H9 (cell line): ENCODE data around the gene KSR1. TPM values are rescaled to one million over a fixed set of nuclear protein-coding genes. Genes with fewer than 3 reads are reported as not detected.
"Not testable (repeated sequence)": the region's sequence is repeated elsewhere in the genome, so short reads cannot be mapped to it uniquely, and the experiment has no call there.

Source experiments
- DNase-seq: peaks from one replicate; pipeline ENCODE4 v3.0.0-alpha.2; 2017
- H2AFZ ChIP-seq: one replicate; pipeline ENCODE4 v1.6.1; 2013; ENCODE audit warnings: mild to moderate bottlenecking, low read length, control low read depth, moderate library complexity
- H2AK5ac ChIP-seq: 2 replicates; pipeline ENCODE4 v1.6.1; 2013; ENCODE audit warnings: low read length, control low read depth, mixed read lengths; ENCODE audit not compliant: insufficient read length
- H2BK120ac ChIP-seq: one replicate; pipeline ENCODE4 v1.6.1; 2013; ENCODE audit warnings: low read depth, mild to moderate bottlenecking, low read length, control low read depth, inconsistent platforms; ENCODE audit not compliant: poor library complexity, severe bottlenecking
- H2BK12ac ChIP-seq: 2 replicates; pipeline ENCODE4 v1.6.1; 2013; ENCODE audit warnings: low read length, control low read depth, mixed read lengths, low read depth; ENCODE audit not compliant: insufficient read length
- H2BK15ac ChIP-seq: 2 replicates; pipeline ENCODE4 v1.6.1; 2013; ENCODE audit warnings: low read depth, low read length, control low read depth
- H2BK20ac ChIP-seq: one replicate; pipeline ENCODE4 v1.6.1; 2013; ENCODE audit warnings: low read depth, mild to moderate bottlenecking, low read length, control low read depth, inconsistent platforms; ENCODE audit not compliant: poor library complexity, severe bottlenecking
- H2BK5ac ChIP-seq: 2 replicates; pipeline ENCODE4 v1.6.1; 2013; ENCODE audit warnings: low read length, control low read depth, mixed read lengths; ENCODE audit not compliant: insufficient read length
- H3K14ac ChIP-seq: 2 replicates; pipeline ENCODE4 v1.6.1; 2013; ENCODE audit warnings: low read length, control low read depth; ENCODE audit not compliant: insufficient read depth
- H3K18ac ChIP-seq: 2 replicates; pipeline ENCODE4 v1.6.1; 2013; ENCODE audit warnings: low read depth, mild to moderate bottlenecking, mixed read lengths, low read length, control low read depth; ENCODE audit not compliant: insufficient read length
- H3K23ac ChIP-seq: 2 replicates; pipeline ENCODE4 v1.6.1; 2013; ENCODE audit warnings: low read length, control low read depth, mixed read lengths, low read depth; ENCODE audit not compliant: insufficient read length
- H3K23me2 ChIP-seq: 2 replicates; pipeline ENCODE4 v1.6.1; 2013; ENCODE audit warnings: low read depth, mild to moderate bottlenecking, mixed read lengths, low read length, control low read depth; ENCODE audit not compliant: insufficient read length, poor library complexity, severe bottlenecking
- H3K27ac ChIP-seq: 2 replicates; pipeline ENCODE4 v1.5.1; 2013; ENCODE audit warnings: low read length, control low read depth, mixed read lengths, low read depth; ENCODE audit not compliant: insufficient read length
- H3K27me3 ChIP-seq: 2 replicates; pipeline ENCODE4 v1.6.1; 2013; ENCODE audit warnings: low read length, control low read depth, inconsistent platforms; ENCODE audit not compliant: insufficient read depth
- H3K4ac ChIP-seq: 2 replicates; pipeline ENCODE4 v1.6.1; 2013; ENCODE audit warnings: low read depth, mild to moderate bottlenecking, control low read depth, inconsistent platforms, low read length, moderate library complexity
- H3K4me1 ChIP-seq: 2 replicates; pipeline ENCODE4 v1.6.1; 2013; ENCODE audit warnings: low read length, control low read depth, inconsistent platforms; ENCODE audit not compliant: insufficient read depth
- H3K4me2 ChIP-seq: 2 replicates; pipeline ENCODE4 v1.6.1; 2013; ENCODE audit warnings: low read length, control low read depth, mixed read lengths; ENCODE audit not compliant: insufficient read length, insufficient read depth
- H3K56ac ChIP-seq: 2 replicates; pipeline ENCODE4 v1.6.1; 2013; ENCODE audit warnings: low read depth, mild to moderate bottlenecking, mixed read lengths, low read length, control low read depth; ENCODE audit not compliant: insufficient read length
- H3K79me1 ChIP-seq: 2 replicates; pipeline ENCODE4 v1.6.1; 2013; ENCODE audit warnings: low read depth, mild to moderate bottlenecking, moderate library complexity, low read length, control low read depth, inconsistent platforms; ENCODE audit not compliant: insufficient read depth, poor library complexity, severe bottlenecking
- H3K79me2 ChIP-seq: 2 replicates; pipeline ENCODE4 v1.6.1; 2013; ENCODE audit warnings: low read length, control low read depth, inconsistent platforms; ENCODE audit not compliant: insufficient read depth
- H3K9ac ChIP-seq: 2 replicates; pipeline ENCODE4 v1.6.1; 2013; ENCODE audit warnings: low read length, control low read depth, mixed read lengths; ENCODE audit not compliant: insufficient read length; ENCODE audit errors: extremely low read depth
- H3K9me3 ChIP-seq: one replicate; pipeline ENCODE4 v1.6.1; 2013; ENCODE audit warnings: low read depth, low read length, inconsistent platforms; ENCODE audit not compliant: control insufficient read depth
- H3T11ph ChIP-seq: one replicate; pipeline ENCODE4 v1.6.1; 2013; ENCODE audit warnings: mild to moderate bottlenecking, low read length, control low read depth, inconsistent platforms
- H4K20me1 ChIP-seq: one replicate; pipeline ENCODE4 v1.6.1; 2013; ENCODE audit not compliant: control insufficient read depth, insufficient read length, insufficient read depth
- H4K5ac ChIP-seq: 2 replicates; pipeline ENCODE4 v1.6.1; 2013; ENCODE audit warnings: low read depth, mild to moderate bottlenecking, mixed read lengths, low read length, control low read depth; ENCODE audit not compliant: insufficient read length
- H4K8ac ChIP-seq: replicated peaks from 2 replicates; pipeline ENCODE4 v1.6.1; 2013; ENCODE audit warnings: low read length, control low read depth, mixed read lengths, low read depth; ENCODE audit not compliant: insufficient read length
- H4K91ac ChIP-seq: 2 replicates; pipeline ENCODE4 v1.6.1; 2013; ENCODE audit warnings: low read depth, mild to moderate bottlenecking, moderate library complexity, mixed read lengths, low read length, control low read depth; ENCODE audit not compliant: insufficient read length
- H3K27ac Mint-ChIP-seq, 3 experiments: 2 replicates in 2 of 3; 3 replicates in 1 of 3; pipeline ENCODE4 v1.8.0; 2020 to 2021; ENCODE audit warnings: mixed read lengths in 3 of 3, mild to moderate bottlenecking in 1 of 3, moderate library complexity in 1 of 3
- H3K27me3 Mint-ChIP-seq: 2 replicates; pipeline ENCODE4 v1.8.0; 2021; ENCODE audit warnings: low read depth, mild to moderate bottlenecking, moderate library complexity, mixed read lengths
- H3K36me3 Mint-ChIP-seq, 3 experiments: 2 replicates in 2 of 3; 3 replicates in 1 of 3; pipeline ENCODE4 v1.8.0; 2020 to 2021; ENCODE audit warnings: low read depth in 3 of 3, mixed read lengths in 3 of 3; ENCODE audit not compliant: insufficient read depth in 1 of 3
- H3K4me1 Mint-ChIP-seq, 2 experiments: 2 replicates each; pipeline ENCODE4 v1.8.0; 2020; ENCODE audit warnings: mixed read lengths in 2 of 2
- H3K4me3 Mint-ChIP-seq, 2 experiments: 2 replicates in 1 of 2; 3 replicates in 1 of 2; pipeline ENCODE4 v1.8.0; 2020 to 2021; ENCODE audit warnings: mild to moderate bottlenecking in 2 of 2, mixed read lengths in 2 of 2, moderate library complexity in 1 of 2
- H3K9me3 Mint-ChIP-seq, 2 experiments: 2 replicates in 1 of 2; 3 replicates in 1 of 2; pipeline ENCODE4 v1.8.0; 2020; ENCODE audit warnings: mild to moderate bottlenecking in 2 of 2, mixed read lengths in 2 of 2, moderate library complexity in 1 of 2
- WGBS: extraction: QIAGEN DNeasy Blood & Tissue Kit; methylation state at CpG from one replicate; pipeline ENCODE4 v1.1.7; 2013; ENCODE audit warnings: missing lambda C conversion rate, low lambda C conversion rate, mixed read lengths; ENCODE audit not compliant: insufficient read length; ENCODE audit errors: extremely low coverage; 5-methylcytosine and 5-hydroxymethylcytosine counted together
- total RNA-seq: library from RNA; stranded (reverse); gene quantifications from 2 replicates; pipeline ENCODE4 v1.2.1, GENCODE V29; 2021

The KSR1 gene
- total RNA-seq, 1 experiment from 2014 or later, result 44.9 TPM

DNA sequence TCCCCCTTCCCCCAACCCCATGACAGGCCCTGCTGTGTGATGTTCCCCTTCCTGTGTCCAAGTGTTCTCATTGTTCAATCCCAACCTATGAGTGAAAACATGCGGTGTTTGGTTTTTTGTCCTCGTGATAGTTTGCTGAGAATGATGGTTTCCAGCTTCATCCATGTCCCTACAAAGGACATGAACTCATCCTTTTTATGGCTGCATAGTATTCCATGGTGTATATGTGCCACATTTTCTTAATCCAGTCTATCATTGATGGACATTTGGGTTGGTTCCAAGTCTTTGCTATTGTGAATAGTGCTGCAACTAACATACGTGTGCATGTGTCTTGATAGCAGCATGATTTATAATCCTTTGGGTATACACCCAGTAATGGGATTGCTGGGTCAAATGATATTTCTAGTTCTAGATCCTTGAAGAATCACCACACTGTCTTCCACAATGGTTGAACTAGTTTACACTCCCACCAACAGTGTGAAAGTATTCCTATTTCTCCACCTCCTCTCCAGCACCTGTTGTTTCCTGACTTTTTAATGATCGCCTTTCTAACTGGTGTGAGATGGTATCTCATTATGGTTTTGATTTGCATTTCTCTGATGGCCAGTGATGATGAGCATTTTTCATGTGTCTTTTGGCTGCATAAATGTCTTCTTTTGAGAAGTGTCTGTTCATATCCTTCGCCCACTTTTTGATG is 28.9 kb upstream of the KSR1 start:
- H3K4me1 Mint-ChIP-seq, result not testable (repeated sequence)

More for the DNA sequence above, 28.9 kb upstream of the KSR1 start:
- H2BK20ac ChIP-seq, H3K27me3 ChIP-seq, H2AFZ ChIP-seq, DNase-seq, H3K23ac ChIP-seq, H4K20me1 ChIP-seq, H3K36me3 Mint-ChIP-seq, H3K27ac Mint-ChIP-seq, H3K27me3 Mint-ChIP-seq, H3K79me1 ChIP-seq, H3K79me2 ChIP-seq, H3K9me3 ChIP-seq, H3K18ac ChIP-seq, H3K56ac ChIP-seq, H2BK120ac ChIP-seq, H2BK12ac ChIP-seq, H3K4me1 ChIP-seq, H4K8ac ChIP-seq, H4K5ac ChIP-seq, H3K9me3 Mint-ChIP-seq, H2AK5ac ChIP-seq, H3K27ac ChIP-seq, H3K9ac ChIP-seq, H3K4ac ChIP-seq, H3K4me3 Mint-ChIP-seq, H3T11ph ChIP-seq, H2BK5ac ChIP-seq, H3K14ac ChIP-seq, H2BK15ac ChIP-seq, H3K23me2 ChIP-seq, H4K91ac ChIP-seq, H3K4me2 ChIP-seq: not testable (repeated sequence)
- no CpG with 5 or more reads among the region's 5 CpGs for whole genome bisulfite sequencing
